ENCODE data around the gene RCSD1.

DNA sequence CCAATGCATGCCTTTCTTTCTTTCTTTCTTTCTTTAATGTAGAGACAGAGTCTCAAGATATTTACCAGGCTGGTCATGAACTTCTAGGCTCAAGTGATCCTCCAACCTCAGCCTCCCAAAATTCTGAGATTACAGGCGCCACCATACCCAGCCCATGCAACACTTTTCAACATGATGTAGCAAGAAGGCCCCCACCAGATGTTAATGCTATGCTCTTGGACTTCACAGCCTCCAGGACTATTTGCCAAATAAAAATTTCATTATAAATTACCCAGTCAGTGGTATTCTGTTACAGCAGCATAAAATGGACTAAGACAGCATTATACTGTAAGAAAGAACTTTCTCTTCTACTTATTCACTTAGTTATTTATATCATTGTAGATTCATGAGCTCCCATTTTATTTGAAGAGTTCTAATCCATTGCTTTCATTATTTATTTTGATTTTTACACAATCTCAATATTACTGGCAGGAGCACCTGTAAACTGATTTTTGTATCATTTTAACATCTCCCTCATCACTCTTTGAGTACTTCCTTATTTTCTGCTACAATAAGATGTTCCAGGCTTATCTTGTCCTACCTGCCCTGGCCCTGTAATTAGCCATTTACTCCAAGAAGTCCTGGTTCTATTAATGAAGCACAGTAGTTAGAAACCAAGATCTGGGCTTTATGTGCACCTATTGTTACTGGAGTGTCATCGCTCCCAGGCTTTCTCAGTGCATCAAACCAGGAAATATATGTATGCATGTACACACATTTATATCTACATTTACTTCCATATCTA, 4.8 kb upstream of the RCSD1 start:
- TF ChIP-seq, protein P1, sequence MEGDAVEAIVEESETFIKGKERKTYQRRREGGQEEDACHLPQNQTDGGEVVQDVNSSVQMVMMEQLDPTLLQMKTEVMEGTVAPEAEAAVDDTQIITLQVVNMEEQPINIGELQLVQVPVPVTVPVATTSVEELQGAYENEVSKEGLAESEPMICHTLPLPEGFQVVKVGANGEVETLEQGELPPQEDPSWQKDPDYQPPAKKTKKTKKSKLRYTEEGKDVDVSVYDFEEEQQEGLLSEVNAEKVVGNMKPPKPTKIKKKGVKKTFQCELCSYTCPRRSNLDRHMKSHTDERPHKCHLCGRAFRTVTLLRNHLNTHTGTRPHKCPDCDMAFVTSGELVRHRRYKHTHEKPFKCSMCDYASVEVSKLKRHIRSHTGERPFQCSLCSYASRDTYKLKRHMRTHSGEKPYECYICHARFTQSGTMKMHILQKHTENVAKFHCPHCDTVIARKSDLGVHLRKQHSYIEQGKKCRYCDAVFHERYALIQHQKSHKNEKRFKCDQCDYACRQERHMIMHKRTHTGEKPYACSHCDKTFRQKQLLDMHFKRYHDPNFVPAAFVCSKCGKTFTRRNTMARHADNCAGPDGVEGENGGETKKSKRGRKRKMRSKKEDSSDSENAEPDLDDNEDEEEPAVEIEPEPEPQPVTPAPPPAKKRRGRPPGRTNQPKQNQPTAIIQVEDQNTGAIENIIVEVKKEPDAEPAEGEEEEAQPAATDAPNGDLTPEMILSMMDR (IDR thresholded peaks at IDR 0.05), result no peak
- no peak for TF ChIP-seq POLR2A (IDR thresholded peaks at IDR 0.05)

Measured in prostate gland (tissue), 2 donors.